Urinary bladder (tissue), 4 donors: ENCODE data around the gene PLCB3. TPM values are rescaled to one million over a fixed set of nuclear protein-coding genes. Genes with fewer than 3 reads are reported as not detected.

Experiments used
- DNase-seq: peaks from one replicate; pipeline ENCODE4 v3.0.0-alpha.2; 2015; ENCODE audit errors: extremely low spot score
- H3K27ac ChIP-seq: one replicate; pipeline ENCODE4 v1.5.1; 2013; ENCODE audit warnings: low read depth, mild to moderate bottlenecking, moderate library complexity
- H3K36me3 ChIP-seq: one replicate; pipeline ENCODE4 v1.6.1; 2013; ENCODE audit warnings: mild to moderate bottlenecking, moderate library complexity; ENCODE audit not compliant: insufficient read depth
- H3K4me1 ChIP-seq: one replicate; pipeline ENCODE4 v1.6.1; 2013; ENCODE audit warnings: mild to moderate bottlenecking, moderate library complexity; ENCODE audit not compliant: insufficient read depth
- H3K4me3 ChIP-seq: one replicate; pipeline ENCODE4 v1.5.1; 2013; ENCODE audit warnings: low read depth, low read length
- WGBS: extraction: QIAGEN DNeasy Blood & Tissue Kit; methylation state at CpG from one replicate; pipeline ENCODE4 v1.1.7; 2013; 5-methylcytosine and 5-hydroxymethylcytosine counted together
- polyA plus RNA-seq: library from polyadenylated mRNA; stranded (reverse); fragments of 200-250 nt; gene quantifications from one replicate; pipeline ENCODE4 v1.2.3, GENCODE V29; 2013
- total RNA-seq: library from RNA; depleted of rRNA; stranded (reverse); fragments of >200 nt; gene quantifications from one replicate; pipeline ENCODE4 v1.2.3, GENCODE V29; 2014
- donor health status: healthy with polysubstance abuse.
- donor health status: healthy.

The PLCB3 gene
- total and polyA plus RNA-seq, 2 donors, result 14.8 to 18.2 TPM

GRCh38 chr11:64210301-64211020, 40.9 kb upstream of the PLCB3 start:
- H3K4me1 ChIP-seq, result no peaks in the 10 kb centered on the region
- WGBS, result 94% methylated on average over 24 of the region's 24 CpGs
- DNase-seq, result no peak
- H3K4me3 ChIP-seq, result no peak overlapping the region
- H3K36me3 ChIP-seq, result no peaks in the 10 kb centered on the region
- H3K27ac ChIP-seq, result no peak overlapping the region

GRCh38 chr11:64211181-64211872, 40.0 kb upstream of the PLCB3 start:
- Histone ChIP-seq H3K4me1 (no peaks in the 10 kb centered on the region), H3K4me3 (no peak overlapping the region), H3K36me3 (no peaks in the 10 kb centered on the region), H3K27ac (no peak overlapping the region)
- WGBS, result 85% methylated on average over 30 of the region's 30 CpGs
- DNase-seq, result no peak

GRCh38 chr11:64216879-64217278, 34.5 kb upstream of the PLCB3 start:
- Histone ChIP-seq H3K4me3 (no peak overlapping the region), H3K4me1 (no peaks in the 10 kb centered on the region)
- 93% methylated on average over 6 of the region's 6 CpGs for WGBS

GRCh38 chr11:64218628-64219353, 32.5 kb upstream of the PLCB3 start:
- Histone ChIP-seq H3K4me1 (no peaks in the 10 kb centered on the region), H3K4me3 (no peak overlapping the region), H3K36me3 (no peaks in the 10 kb centered on the region), H3K27ac (no peak overlapping the region)
- DNase-seq, result no peak
- WGBS, result 64% methylated on average over 11 of the region's 11 CpGs

More at GRCh38 chr11:64216879-64217278, 34.5 kb upstream of the PLCB3 start:
- no peak for DNase-seq
- H3K36me3 ChIP-seq, result no peaks in the 10 kb centered on the region
- H3K27ac ChIP-seq, result no peak overlapping the region

- no peaks in the 10 kb centered on the region for H3K4me1 ChIP-seq
- no peaks in the 10 kb centered on the region for H3K36me3 ChIP-seq
- 90% methylated on average over 7 of the region's 7 CpGs for WGBS
- no peak overlapping the region for H3K4me3 ChIP-seq
- no peak overlapping the region for H3K27ac ChIP-seq
- no peak for DNase-seq
Observed at GRCh38 chr11:64219354-64219684, 32.0 kb upstream of the PLCB3 start.

GRCh38 chr11:64219755-64220154, 31.6 kb upstream of the PLCB3 start:
- 92% methylated on average over 10 of the region's 10 CpGs for WGBS
- Histone ChIP-seq H3K4me1 (no peaks in the 10 kb centered on the region), H3K36me3 (no peaks in the 10 kb centered on the region), H3K4me3 (no peak overlapping the region), H3K27ac (no peak overlapping the region)
- no peak for DNase-seq

- 94% methylated on average over 17 of the region's 17 CpGs for WGBS
- no peak for DNase-seq
- H3K4me1 ChIP-seq, result no peaks in the 10 kb centered on the region
- no peak overlapping the region for H3K4me3 ChIP-seq
- H3K27ac ChIP-seq, result no peak overlapping the region
- no peaks in the 10 kb centered on the region for H3K36me3 ChIP-seq
Observed at GRCh38 chr11:64220271-64220670, 31.1 kb upstream of the PLCB3 start.

- Histone ChIP-seq H3K4me1 (no peaks in the 10 kb centered on the region), H3K27ac (no peak overlapping the region), H3K36me3 (no peaks in the 10 kb centered on the region), H3K4me3 (no peak overlapping the region)
- WGBS, result 88% methylated on average over 14 of the region's 14 CpGs
- no peak for DNase-seq
Observed at GRCh38 chr11:64220798-64221197, 30.5 kb upstream of the PLCB3 start.

- DNase-seq, result no peak
- Histone ChIP-seq H3K4me3 (no peak overlapping the region), H3K36me3 (no peaks in the 10 kb centered on the region), H3K27ac (no peak overlapping the region), H3K4me1 (no peaks in the 10 kb centered on the region)
- 68% methylated on average over 9 of the region's 9 CpGs for WGBS
Observed at GRCh38 chr11:64222651-64223000, 28.7 kb upstream of the PLCB3 start.

GRCh38 chr11:64223001-64223651, 28.2 kb upstream of the PLCB3 start:
- no peaks in the 10 kb centered on the region for H3K36me3 ChIP-seq
- no peak for DNase-seq
- 79% methylated on average over 24 of the region's 24 CpGs for WGBS
- no peaks in the 10 kb centered on the region for H3K4me1 ChIP-seq
- no peak overlapping the region for H3K4me3 ChIP-seq
- H3K27ac ChIP-seq, result no peak overlapping the region

- Histone ChIP-seq H3K4me3 (no peak overlapping the region), H3K27ac (no peak overlapping the region), H3K4me1 (no peaks in the 10 kb centered on the region), H3K36me3 (no peaks in the 10 kb centered on the region)
- 91% methylated on average over 17 of the region's 17 CpGs for WGBS
- DNase-seq, result no peak
Observed at GRCh38 chr11:64224151-64224890, 27.0 kb upstream of the PLCB3 start.

GRCh38 chr11:64224891-64225607, 26.3 kb upstream of the PLCB3 start:
- no peak overlapping the region for H3K27ac ChIP-seq
- no peaks in the 10 kb centered on the region for H3K4me1 ChIP-seq
- DNase-seq, result no peak
- no peaks in the 10 kb centered on the region for H3K36me3 ChIP-seq
- WGBS, result 62% methylated on average over 22 of the region's 22 CpGs
- H3K4me3 ChIP-seq, result peak overlapping the region; percentile 62
